ENCODE measurements around the gene IFNGR2.

The IFNGR2 gene

GRCh38 chr21:33412832-33413519 is 9.8 kb downstream of the IFNGR2 start:
- no peak for TF ChIP-seq POLR2AphosphoS5 (IDR thresholded peaks at IDR 0.05; ENCODE audit: low read depth, low read length)
- 0 out of 2 replicates have a peak, but pooled peaks have one; percentile 26 for TF ChIP-seq POLR2A (IDR thresholded peaks at IDR 0.05; ENCODE audit: low read depth, low read length)
- TF ChIP-seq TAF1 (IDR thresholded peaks at IDR 0.05; ENCODE audit: low read depth, low read length), result no peak
- no peak for TF ChIP-seq POU2F2 (IDR thresholded peaks at IDR 0.05; ENCODE audit: low read depth, low read length)
- FAIRE-seq, result peak; percentile 48
- no peak for DNase-seq (ENCODE audit: insufficient read length, low spot score)

DNA sequence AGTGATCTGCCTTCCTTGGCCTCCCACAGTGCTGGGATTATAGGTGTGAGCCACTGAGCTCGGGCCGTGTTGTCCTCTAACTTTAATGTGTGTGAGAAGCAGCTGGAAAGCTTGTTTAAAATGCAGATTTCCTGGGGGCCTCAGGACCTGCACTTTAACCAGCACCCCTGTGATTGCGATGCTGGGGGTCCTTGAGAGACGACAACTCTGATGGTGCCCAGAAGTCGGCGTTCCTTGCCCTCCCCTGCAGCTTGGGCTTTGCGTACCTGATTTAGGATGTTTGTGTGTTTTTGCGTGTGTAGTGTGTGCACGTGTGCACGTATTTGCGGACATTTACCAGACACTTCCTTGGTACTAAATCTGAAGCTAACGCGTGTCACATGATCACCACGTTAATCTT is 10.9 kb downstream of the IFNGR2 start:
- TF ChIP-seq PAX5 (IDR thresholded peaks at IDR 0.05; ENCODE audit: insufficient read depth, low read length, severe bottlenecking) (no peak), POLR2AphosphoS5 (IDR thresholded peaks at IDR 0.05; ENCODE audit: low read depth, low read length) (no peak), POU2F2 (IDR thresholded peaks at IDR 0.05; ENCODE audit: low read depth, low read length) (no peak), SPI1 (IDR thresholded peaks at IDR 0.05; ENCODE audit: low read depth, low read length) (no peak), TAF1 (IDR thresholded peaks at IDR 0.05; ENCODE audit: low read depth, low read length) (no peak), POLR2A (IDR thresholded peaks at IDR 0.05; ENCODE audit: low read depth, low read length) (no peak)
- FAIRE-seq (no peak), DNase-seq (ENCODE audit: insufficient read length, low spot score) (no peak)

- TF ChIP-seq TAF1 (IDR thresholded peaks at IDR 0.05; ENCODE audit: low read depth, low read length) (no peak), SPI1 (IDR thresholded peaks at IDR 0.05; ENCODE audit: low read depth, low read length) (no peak), POU2F2 (IDR thresholded peaks at IDR 0.05; ENCODE audit: low read depth, low read length) (no peak), POLR2A (IDR thresholded peaks at IDR 0.05; ENCODE audit: low read depth, low read length) (no peak), PAX5 (IDR thresholded peaks at IDR 0.05; ENCODE audit: insufficient read depth, low read length, severe bottlenecking) (no peak), POLR2AphosphoS5 (IDR thresholded peaks at IDR 0.05; ENCODE audit: low read depth, low read length) (no peak)
- DNase-seq (ENCODE audit: insufficient read length, low spot score) (no peak), FAIRE-seq (no peak)
These were observed 11.7 kb downstream of the IFNGR2 start for GRCh38 chr21:33414926-33415325.

DNA sequence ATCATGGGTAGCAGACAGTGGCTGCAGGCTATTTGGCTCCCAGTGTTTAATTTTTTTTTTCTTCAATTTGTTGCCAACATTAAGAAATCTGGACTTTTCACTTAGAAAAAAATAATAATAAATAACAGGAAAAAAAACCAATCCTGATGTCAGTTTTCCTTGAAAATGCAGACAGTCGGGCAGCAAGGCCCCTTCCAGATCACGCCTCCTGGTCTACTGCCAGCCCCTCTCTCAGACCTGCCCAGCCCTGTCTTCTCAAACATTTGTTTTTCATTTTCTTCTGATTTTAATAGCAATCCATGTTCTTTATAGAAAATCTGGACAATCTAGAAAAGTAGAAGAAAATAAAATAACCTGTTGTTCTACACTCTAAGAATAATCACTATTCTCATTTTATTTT is 15.5 kb downstream of the IFNGR2 start:
- DNase-seq (ENCODE audit: insufficient read length, low spot score) (no peak), FAIRE-seq (no peak)
- TF ChIP-seq POU2F2 (IDR thresholded peaks at IDR 0.05; ENCODE audit: low read depth, low read length) (no peak), PAX5 (IDR thresholded peaks at IDR 0.05; ENCODE audit: insufficient read depth, low read length, severe bottlenecking) (no peak), POLR2A (IDR thresholded peaks at IDR 0.05; ENCODE audit: low read depth, low read length) (no peak), POLR2AphosphoS5 (IDR thresholded peaks at IDR 0.05; ENCODE audit: low read depth, low read length) (no peak)

DNA sequence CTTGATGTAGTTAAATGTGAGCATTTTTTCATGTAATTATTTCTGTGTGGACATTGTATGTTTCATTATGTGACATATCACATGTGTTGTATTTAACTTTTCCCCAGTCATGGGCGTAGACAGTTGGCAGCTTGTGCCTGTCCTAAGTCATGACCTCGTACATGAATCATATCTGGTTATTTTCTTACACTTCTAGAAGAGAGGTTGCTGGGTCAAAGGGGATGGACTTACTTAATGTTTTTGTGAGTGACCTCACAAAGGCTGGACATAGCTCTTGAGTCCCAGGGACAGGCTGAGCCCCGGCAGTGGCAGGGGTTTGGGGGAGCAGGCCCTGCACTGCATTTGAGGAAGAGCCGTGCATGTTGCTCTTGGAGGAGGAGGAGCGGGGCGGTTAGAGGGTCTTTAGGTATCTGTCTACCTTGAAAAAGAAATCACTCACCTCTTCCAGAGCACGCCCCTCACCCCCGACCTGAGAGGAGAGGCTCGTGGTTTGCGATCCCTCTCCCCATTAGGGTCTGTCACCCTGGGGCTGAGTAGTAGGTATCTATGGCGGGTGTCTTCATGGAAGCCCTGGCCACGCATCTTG is 16.4 kb downstream of the IFNGR2 start:
- DNase-seq (ENCODE audit: insufficient read length, low spot score) (no peak), FAIRE-seq (no peak)
- TF ChIP-seq POLR2AphosphoS5 (IDR thresholded peaks at IDR 0.05; ENCODE audit: low read depth, low read length) (no peak), TAF1 (IDR thresholded peaks at IDR 0.05; ENCODE audit: low read depth, low read length) (no peak), PAX5 (IDR thresholded peaks at IDR 0.05; ENCODE audit: insufficient read depth, low read length, severe bottlenecking) (no peak), POU2F2 (IDR thresholded peaks at IDR 0.05; ENCODE audit: low read depth, low read length) (no peak), POLR2A (IDR thresholded peaks at IDR 0.05; ENCODE audit: low read depth, low read length) (no peak), SPI1 (IDR thresholded peaks at IDR 0.05; ENCODE audit: low read depth, low read length) (no peak)

- TF ChIP-seq POLR2A (IDR thresholded peaks at IDR 0.05; ENCODE audit: low read depth, low read length) (no peak), TAF1 (IDR thresholded peaks at IDR 0.05; ENCODE audit: low read depth, low read length) (no peak), POLR2AphosphoS5 (IDR thresholded peaks at IDR 0.05; ENCODE audit: low read depth, low read length) (no peak), PAX5 (IDR thresholded peaks at IDR 0.05; ENCODE audit: insufficient read depth, low read length, severe bottlenecking) (no peak), SPI1 (IDR thresholded peaks at IDR 0.05; ENCODE audit: low read depth, low read length) (no peak)
- FAIRE-seq, result peak; percentile 28
These were observed 18.6 kb downstream of the IFNGR2 start for GRCh38 chr21:33421713-33422393.

GRCh38 chr21:33424214-33424613 is 21.0 kb downstream of the IFNGR2 start:
- FAIRE-seq, result no peak

More at GRCh38 chr21:33421713-33422393, 18.6 kb downstream of the IFNGR2 start:
- DNase-seq (ENCODE audit: insufficient read length, low spot score), result no peak

DNA sequence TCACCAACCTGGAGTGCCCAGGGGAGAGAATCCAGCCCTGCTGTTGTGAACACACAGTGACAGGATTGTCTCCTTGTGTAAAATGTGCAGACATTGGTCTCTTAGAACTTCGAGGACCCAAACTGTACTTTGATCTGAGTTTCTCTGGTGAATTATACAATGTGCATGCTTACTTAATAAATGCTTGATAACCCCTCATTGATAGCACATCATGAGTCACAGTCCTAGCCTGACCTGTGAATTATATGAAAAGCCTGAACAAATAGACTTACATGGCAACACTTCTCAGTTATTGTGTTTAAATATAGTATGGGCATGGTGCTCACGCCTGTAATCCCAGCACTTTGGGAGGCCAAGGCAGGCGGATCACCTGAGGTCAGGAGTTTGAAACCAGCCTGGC is 22.6 kb downstream of the IFNGR2 start:
- FAIRE-seq (no peak), DNase-seq (ENCODE audit: insufficient read length, low spot score) (no peak)
- TF ChIP-seq PAX5 (IDR thresholded peaks at IDR 0.05; ENCODE audit: insufficient read depth, low read length, severe bottlenecking) (no peak), POLR2A (IDR thresholded peaks at IDR 0.05; ENCODE audit: low read depth, low read length) (no peak), SPI1 (IDR thresholded peaks at IDR 0.05; ENCODE audit: low read depth, low read length) (no peak), POLR2AphosphoS5 (IDR thresholded peaks at IDR 0.05; ENCODE audit: low read depth, low read length) (no peak), POU2F2 (IDR thresholded peaks at IDR 0.05; ENCODE audit: low read depth, low read length) (no peak), TAF1 (IDR thresholded peaks at IDR 0.05; ENCODE audit: low read depth, low read length) (no peak)

More at GRCh38 chr21:33424214-33424613, 21.0 kb downstream of the IFNGR2 start:
- TF ChIP-seq PAX5 (IDR thresholded peaks at IDR 0.05; ENCODE audit: insufficient read depth, low read length, severe bottlenecking) (no peak), POU2F2 (IDR thresholded peaks at IDR 0.05; ENCODE audit: low read depth, low read length) (no peak), TAF1 (IDR thresholded peaks at IDR 0.05; ENCODE audit: low read depth, low read length) (no peak), POLR2A (IDR thresholded peaks at IDR 0.05; ENCODE audit: low read depth, low read length) (no peak), SPI1 (IDR thresholded peaks at IDR 0.05; ENCODE audit: low read depth, low read length) (no peak), POLR2AphosphoS5 (IDR thresholded peaks at IDR 0.05; ENCODE audit: low read depth, low read length) (0 out of 2 replicates have a peak, but pooled peaks have one; percentile 35)
- DNase-seq (ENCODE audit: insufficient read length, low spot score), result no peak

DNA sequence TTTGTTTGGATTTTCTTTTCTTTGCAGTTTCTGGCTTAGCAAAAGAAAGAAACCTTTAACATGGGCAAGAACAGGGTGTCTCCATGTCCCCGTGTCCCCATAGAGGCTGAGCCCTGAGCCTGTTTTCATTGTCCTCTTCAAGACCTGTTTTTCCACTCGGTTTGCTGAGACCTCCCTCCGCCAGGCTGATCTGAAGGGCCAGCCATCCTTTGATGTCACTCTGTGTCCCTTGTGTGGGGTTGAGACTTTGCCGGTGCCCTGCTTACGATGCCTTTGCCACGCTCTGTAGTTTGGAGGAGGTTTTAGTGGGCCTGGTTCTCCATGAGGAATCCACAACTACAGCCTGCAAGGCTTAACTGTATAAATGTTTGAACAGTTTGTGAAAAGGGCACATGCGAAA is 23.8 kb downstream of the IFNGR2 start:
- no peak for FAIRE-seq
- DNase-seq (ENCODE audit: insufficient read length, low spot score), result no peak
- TF ChIP-seq TAF1 (IDR thresholded peaks at IDR 0.05; ENCODE audit: low read depth, low read length) (no peak), PAX5 (IDR thresholded peaks at IDR 0.05; ENCODE audit: insufficient read depth, low read length, severe bottlenecking) (no peak)

Measured in GM12891 (cell line).